Neural cell (in vitro differentiated cells): ENCODE results near the gene SCLY. TPM values are rescaled to one million over a fixed set of nuclear protein-coding genes. Genes with fewer than 3 reads are reported as not detected.

ENCODE experiments used
- H2AFZ ChIP-seq: fragments of 200-600, 300-800 bp; sonication (generic), shearing (Covaris generic); 2 replicates; pipeline ENCODE4 v1.6.0; 2014; ENCODE audit warnings: low read depth, mild to moderate bottlenecking, antibody characterized with exemption, low read length, moderate library complexity
- H3F3A ChIP-seq: fragments of 200-600 bp; shearing (Covaris generic); 2 replicates; pipeline ENCODE4 v1.6.1; 2016; ENCODE audit warnings: mild to moderate bottlenecking, moderate library complexity, mixed read lengths, antibody characterized with exemption, low read length; ENCODE audit not compliant: insufficient read depth, poor library complexity, severe bottlenecking
- H3K27ac ChIP-seq: fragments of 200-600, 300-800 bp; sonication (generic), shearing (Covaris generic); 2 replicates; pipeline ENCODE4 v1.5.1; 2014; ENCODE audit warnings: mild to moderate bottlenecking, low read length, moderate library complexity
- H3K27me3 ChIP-seq: fragments of 300-800, 200-600 bp; sonication (generic), shearing (Covaris generic); 2 replicates; pipeline ENCODE4 v1.6.0; 2014; ENCODE audit warnings: mild to moderate bottlenecking, low read depth, low read length, moderate library complexity; ENCODE audit not compliant: insufficient read depth
- H3K36me3 ChIP-seq: fragments of 300-800, 200-600 bp; sonication (generic), shearing (Covaris generic); 2 replicates; pipeline ENCODE4 v1.5.1; 2014; ENCODE audit warnings: mild to moderate bottlenecking, antibody characterized with exemption, low read length, moderate library complexity; ENCODE audit not compliant: insufficient read depth
- H3K4me2 ChIP-seq: fragments of 300-800, 200-600 bp; sonication (generic), shearing (Covaris generic); 2 replicates; pipeline ENCODE4 v1.6.0; 2014; ENCODE audit warnings: mild to moderate bottlenecking, low read length
- H3K4me3 ChIP-seq: fragments of 300-800, 200-600 bp; sonication (generic), shearing (Covaris generic); 2 replicates; pipeline ENCODE4 v1.5.1; 2014; ENCODE audit warnings: mild to moderate bottlenecking, low read length, moderate library complexity
- H3K79me2 ChIP-seq: fragments of 200-600 bp; shearing (Covaris generic); replicated peaks from 2 replicates; pipeline ENCODE4 v1.6.0; 2014; ENCODE audit warnings: mild to moderate bottlenecking, low read length, moderate library complexity; ENCODE audit not compliant: insufficient read depth
- H3K9ac ChIP-seq: fragments of 300-800, 200-600 bp; sonication (generic), shearing (Covaris generic); 2 replicates; pipeline ENCODE4 v1.6.1; 2016; ENCODE audit warnings: mild to moderate bottlenecking, low read length, mixed read lengths
- H3K9me2 ChIP-seq: fragments of 200-600 bp; shearing (Covaris generic); 2 replicates; pipeline ENCODE4 v1.6.1; 2016; ENCODE audit warnings: mild to moderate bottlenecking, low read length, mixed read lengths; ENCODE audit not compliant: insufficient read depth
- H3K9me3 ChIP-seq: fragments of 200-600, 300-800 bp; sonication (generic), shearing (Covaris generic); 2 replicates; pipeline ENCODE4 v1.6.1; 2016; ENCODE audit warnings: mild to moderate bottlenecking, mixed run types, low read length, moderate library complexity, mixed read lengths
- H4K20me1 ChIP-seq: fragments of 200-600 bp; shearing (Covaris generic); 2 replicates; pipeline ENCODE4 v1.6.1; 2016; ENCODE audit warnings: mild to moderate bottlenecking, mixed run types; ENCODE audit not compliant: insufficient read depth
- EP300 ChIP-seq: fragments of 450-650 bp; conservative IDR thresholded peaks from 2 replicates; pipeline ENCODE4 v1.6.1; 2014; ENCODE audit warnings: antibody characterized with exemption, mild to moderate bottlenecking, moderate library complexity; ENCODE audit not compliant: poor library complexity, severe bottlenecking
- EZH2 ChIP-seq: fragments of 200-600, 300-800 bp; shearing (Covaris generic), sonication (generic); IDR thresholded peaks from 2 replicates; pipeline ENCODE4 v1.6.1; 2014; ENCODE audit warnings: antibody characterized with exemption, low read length, borderline replicate concordance, mild to moderate bottlenecking; ENCODE audit not compliant: insufficient read depth, poor library complexity, severe bottlenecking
- MXI1 ChIP-seq: fragments of 450-650 bp; conservative IDR thresholded peaks from 2 replicates; pipeline ENCODE4 v1.6.1; 2014; ENCODE audit warnings: antibody characterized with exemption, mild to moderate bottlenecking; ENCODE audit not compliant: poor library complexity, severe bottlenecking
- POLR2AphosphoS5 ChIP-seq: IDR thresholded peaks from 2 replicates; pipeline ENCODE4 v1.6.1; 2012
- RAD21 ChIP-seq: fragments of 450-650 bp; conservative IDR thresholded peaks from 2 replicates; pipeline ENCODE4 v1.6.1; 2014; ENCODE audit warnings: antibody characterized with exemption, mild to moderate bottlenecking, moderate library complexity
- SMC3 ChIP-seq: fragments of 450-650 bp; conservative IDR thresholded peaks from 2 replicates; pipeline ENCODE4 v1.6.1; 2014; ENCODE audit warnings: antibody characterized with exemption, mild to moderate bottlenecking, moderate library complexity; ENCODE audit not compliant: poor library complexity
- TAF1 ChIP-seq: IDR thresholded peaks from 2 replicates; pipeline ENCODE4 v1.6.1; 2012; ENCODE audit warnings: low read depth
- polyA plus RNA-seq: library from polyadenylated mRNA; depleted of rRNA; stranded (reverse); fragments of >200 nt; gene quantifications from 2 replicates; pipeline ENCODE4 v1.2.3, GENCODE V29; 2014
- TF ChIP-seq, protein P1 (sequence below): IDR thresholded peaks from 2 replicates; pipeline ENCODE4 v1.6.1; 2012; ENCODE audit warnings: borderline replicate concordance
- TF ChIP-seq, protein P2 (sequence below): fragments of 450-650 bp; IDR thresholded peaks from 2 replicates; pipeline ENCODE4 v1.5.1; 2014; ENCODE audit warnings: antibody characterized with exemption, mild to moderate bottlenecking, moderate library complexity; ENCODE audit not compliant: poor library complexity, severe bottlenecking

SCLY gene
- polyA plus RNA-seq, 1 donor from 2014 or later: 15.9 TPM

DNA sequence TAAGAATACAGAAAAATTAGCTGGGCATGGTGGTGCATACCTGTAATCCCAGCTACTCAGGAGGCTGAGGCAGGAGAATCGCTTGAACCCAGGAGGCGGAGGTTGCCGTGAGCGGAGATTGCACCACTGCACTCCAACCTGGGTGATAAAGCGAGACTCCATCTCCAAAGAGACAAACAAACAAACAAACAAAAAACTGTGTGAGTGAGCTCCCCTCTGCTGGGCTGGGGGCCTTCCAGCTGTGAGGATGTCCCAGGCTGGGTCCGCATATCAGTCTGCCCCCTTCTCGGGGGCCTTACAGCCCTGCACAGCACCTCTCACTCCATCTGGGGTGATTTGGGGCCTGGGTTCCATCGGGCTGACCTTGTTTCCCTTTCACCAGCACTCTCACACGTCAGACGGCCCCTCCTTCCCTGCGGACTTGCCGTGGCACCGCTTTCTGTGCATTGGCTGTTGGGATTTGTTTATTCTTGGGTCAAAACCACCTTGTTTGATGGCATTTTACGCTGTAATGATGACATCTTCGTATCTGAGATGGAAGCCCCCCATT lies 74.9 kb downstream of the SCLY start:
- H3F3A ChIP-seq: no peaks in the 10 kb centered on the region
- H3K4me2 ChIP-seq: no peak overlapping the region
- H3K9me3 ChIP-seq: no peaks in the 10 kb centered on the region
- no peaks in the 10 kb centered on the region for H4K20me1 ChIP-seq
- H2AFZ ChIP-seq: no peak overlapping the region
- no peaks in the 10 kb centered on the region for H3K36me3 ChIP-seq
- TF ChIP-seq MXI1 (no peak), TAF1 (no peak), POLR2AphosphoS5 (no peak), SMC3 (no peak), EZH2 (no peak), RAD21 (no peak), EP300 (no peak)
- TF ChIP-seq, protein P1, sequence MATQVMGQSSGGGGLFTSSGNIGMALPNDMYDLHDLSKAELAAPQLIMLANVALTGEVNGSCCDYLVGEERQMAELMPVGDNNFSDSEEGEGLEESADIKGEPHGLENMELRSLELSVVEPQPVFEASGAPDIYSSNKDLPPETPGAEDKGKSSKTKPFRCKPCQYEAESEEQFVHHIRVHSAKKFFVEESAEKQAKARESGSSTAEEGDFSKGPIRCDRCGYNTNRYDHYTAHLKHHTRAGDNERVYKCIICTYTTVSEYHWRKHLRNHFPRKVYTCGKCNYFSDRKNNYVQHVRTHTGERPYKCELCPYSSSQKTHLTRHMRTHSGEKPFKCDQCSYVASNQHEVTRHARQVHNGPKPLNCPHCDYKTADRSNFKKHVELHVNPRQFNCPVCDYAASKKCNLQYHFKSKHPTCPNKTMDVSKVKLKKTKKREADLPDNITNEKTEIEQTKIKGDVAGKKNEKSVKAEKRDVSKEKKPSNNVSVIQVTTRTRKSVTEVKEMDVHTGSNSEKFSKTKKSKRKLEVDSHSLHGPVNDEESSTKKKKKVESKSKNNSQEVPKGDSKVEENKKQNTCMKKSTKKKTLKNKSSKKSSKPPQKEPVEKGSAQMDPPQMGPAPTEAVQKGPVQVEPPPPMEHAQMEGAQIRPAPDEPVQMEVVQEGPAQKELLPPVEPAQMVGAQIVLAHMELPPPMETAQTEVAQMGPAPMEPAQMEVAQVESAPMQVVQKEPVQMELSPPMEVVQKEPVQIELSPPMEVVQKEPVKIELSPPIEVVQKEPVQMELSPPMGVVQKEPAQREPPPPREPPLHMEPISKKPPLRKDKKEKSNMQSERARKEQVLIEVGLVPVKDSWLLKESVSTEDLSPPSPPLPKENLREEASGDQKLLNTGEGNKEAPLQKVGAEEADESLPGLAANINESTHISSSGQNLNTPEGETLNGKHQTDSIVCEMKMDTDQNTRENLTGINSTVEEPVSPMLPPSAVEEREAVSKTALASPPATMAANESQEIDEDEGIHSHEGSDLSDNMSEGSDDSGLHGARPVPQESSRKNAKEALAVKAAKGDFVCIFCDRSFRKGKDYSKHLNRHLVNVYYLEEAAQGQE: no peak
- TF ChIP-seq, protein P2, sequence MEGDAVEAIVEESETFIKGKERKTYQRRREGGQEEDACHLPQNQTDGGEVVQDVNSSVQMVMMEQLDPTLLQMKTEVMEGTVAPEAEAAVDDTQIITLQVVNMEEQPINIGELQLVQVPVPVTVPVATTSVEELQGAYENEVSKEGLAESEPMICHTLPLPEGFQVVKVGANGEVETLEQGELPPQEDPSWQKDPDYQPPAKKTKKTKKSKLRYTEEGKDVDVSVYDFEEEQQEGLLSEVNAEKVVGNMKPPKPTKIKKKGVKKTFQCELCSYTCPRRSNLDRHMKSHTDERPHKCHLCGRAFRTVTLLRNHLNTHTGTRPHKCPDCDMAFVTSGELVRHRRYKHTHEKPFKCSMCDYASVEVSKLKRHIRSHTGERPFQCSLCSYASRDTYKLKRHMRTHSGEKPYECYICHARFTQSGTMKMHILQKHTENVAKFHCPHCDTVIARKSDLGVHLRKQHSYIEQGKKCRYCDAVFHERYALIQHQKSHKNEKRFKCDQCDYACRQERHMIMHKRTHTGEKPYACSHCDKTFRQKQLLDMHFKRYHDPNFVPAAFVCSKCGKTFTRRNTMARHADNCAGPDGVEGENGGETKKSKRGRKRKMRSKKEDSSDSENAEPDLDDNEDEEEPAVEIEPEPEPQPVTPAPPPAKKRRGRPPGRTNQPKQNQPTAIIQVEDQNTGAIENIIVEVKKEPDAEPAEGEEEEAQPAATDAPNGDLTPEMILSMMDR: no peak
- H3K9ac ChIP-seq: no peak overlapping the region
- no peaks in the 10 kb centered on the region for H3K79me2 ChIP-seq
- no peak overlapping the region for H3K4me3 ChIP-seq
- no peaks in the 10 kb centered on the region for H3K27me3 ChIP-seq
- no peaks in the 10 kb centered on the region for H3K9me2 ChIP-seq
- no peak overlapping the region for H3K27ac ChIP-seq

DNA sequence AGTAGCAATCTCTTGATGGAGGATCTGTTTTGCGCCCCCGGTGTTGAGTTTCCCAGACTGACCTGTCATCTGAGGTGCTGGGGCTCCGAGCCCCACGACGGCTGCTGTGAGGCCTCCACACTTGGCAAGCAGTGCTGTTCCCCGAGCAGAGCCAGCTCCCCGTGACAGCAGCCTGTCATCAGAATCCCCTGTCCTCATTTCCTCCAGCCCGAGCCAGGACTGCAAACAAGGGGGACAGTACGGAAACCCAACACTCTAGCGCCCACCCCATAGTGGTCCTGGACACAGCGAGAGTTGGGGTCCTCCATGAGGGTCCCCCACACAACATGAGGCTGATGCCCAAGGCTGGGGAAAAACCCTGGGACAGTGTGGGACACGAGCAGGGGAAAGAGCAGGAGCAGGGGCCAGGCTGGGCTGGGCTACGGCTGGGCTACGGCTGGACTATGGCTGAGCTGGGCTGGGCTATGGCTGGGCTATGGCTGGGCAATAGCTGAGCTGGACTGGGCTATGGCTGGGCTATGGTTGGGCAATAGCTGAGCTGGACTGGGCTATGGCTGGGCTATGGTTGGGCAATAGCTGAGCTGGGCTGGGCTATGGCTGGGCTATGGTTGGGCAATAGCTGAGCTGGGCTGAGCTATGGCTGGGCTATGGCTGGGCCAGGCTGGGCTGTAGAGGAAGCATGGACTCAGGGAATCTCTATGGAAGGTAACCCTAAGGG lies 76.2 kb downstream of the SCLY start:
- Histone ChIP-seq H3K9me3 (no peaks in the 10 kb centered on the region), H3K4me2 (no peak overlapping the region), H3K9me2 (no peaks in the 10 kb centered on the region), H4K20me1 (no peaks in the 10 kb centered on the region), H3K36me3 (no peaks in the 10 kb centered on the region), H3K27ac (no peak overlapping the region), H3K79me2 (no peaks in the 10 kb centered on the region), H3K9ac (no peak overlapping the region), H2AFZ (no peak overlapping the region), H3K27me3 (no peaks in the 10 kb centered on the region), H3F3A (no peaks in the 10 kb centered on the region), H3K4me3 (no peak overlapping the region)
- no peak for TF ChIP-seq EZH2
- TF ChIP-seq, protein P1: no peak
- no peak for TF ChIP-seq SMC3
- TF ChIP-seq, protein P2: no peak
- TF ChIP-seq RAD21: no peak
- TF ChIP-seq EP300: no peak
- no peak for TF ChIP-seq MXI1
- no peak for TF ChIP-seq TAF1
- no peak for TF ChIP-seq POLR2AphosphoS5
